Heart left ventricle (tissue), 16 donors: ENCODE data around the gene CLCN6. TPM values are rescaled to one million over a fixed set of nuclear protein-coding genes. Genes with fewer than 3 reads are reported as not detected.

Experiments
- ATAC-seq, 4 donors: fragments of 200-7000 bp; cut with Tn5 transposase; one replicate each; pipeline ENCODE4 v1.9.1; 2020 to 2022; ENCODE audit warnings: moderate library complexity in 4 of 4, mild to moderate bottlenecking in 3 of 4, moderate number of reproducible peaks in 1 of 4
- DNase-seq, 5 donors: peaks; one replicate each; pipeline ENCODE4 v3.0.0-alpha.2; 2020
- H3K27ac ChIP-seq, 12 donors: fragments of 200-600 bp; sonication (generic) in 4 of 12; one replicate each; pipeline versions ENCODE4 v1.5.0 to v1.8.0; 2016 to 2022; ENCODE audit warnings: mild to moderate bottlenecking in 2 of 12
- H3K27me3 ChIP-seq, 9 donors: fragments of 200-600 bp; sonication (generic) in 2 of 9; one replicate each; pipeline versions ENCODE4 v1.5.1 to v1.8.0; 2016 to 2022; ENCODE audit warnings: mild to moderate bottlenecking in 3 of 9
- H3K36me3 ChIP-seq, 9 donors: fragments of 200-600 bp; sonication (generic) in 2 of 9; one replicate each; pipeline versions ENCODE4 v1.5.0 to v1.8.0; 2018 to 2022; ENCODE audit warnings: mild to moderate bottlenecking in 2 of 9
- H3K4me1 ChIP-seq, 12 donors: fragments of 200-600 bp; sonication (generic) in 4 of 12; one replicate each; pipeline versions ENCODE4 v1.5.0 to v1.8.0; 2016 to 2022; ENCODE audit warnings: mild to moderate bottlenecking in 3 of 12
- H3K4me3 ChIP-seq, 12 donors: fragments of 200-600 bp; sonication (generic) in 4 of 12; one replicate each; pipeline versions ENCODE4 v1.5.0 to v1.8.0; 2017 to 2022; ENCODE audit warnings: mild to moderate bottlenecking in 9 of 12, moderate library complexity in 4 of 12
- H3K9me3 ChIP-seq, 12 donors: fragments of 200-600 bp; sonication (generic) in 4 of 12; one replicate each; pipeline versions ENCODE4 v1.5.0 to v1.8.0; 2016 to 2022; ENCODE audit warnings: mild to moderate bottlenecking in 1 of 12
- CTCF ChIP-seq, 12 donors: fragments of 200-600 bp; sonication (generic) in 4 of 12; IDR thresholded peaks; one replicate each; pipeline versions ENCODE4 v1.5.0 to v1.8.0; 2018 to 2022; ENCODE audit warnings: antibody characterized with exemption in 12 of 12, mild to moderate bottlenecking in 5 of 12
- POLR2A ChIP-seq, 2 donors: fragments of 450-650 bp; IDR thresholded peaks; one replicate each; pipeline ENCODE4 v1.6.1; 2017; ENCODE audit warnings: antibody characterized with exemption in 2 of 2, mild to moderate bottlenecking in 2 of 2, moderate library complexity in 2 of 2
- WGBS, 4 donors: extraction: QIAGEN DNeasy Blood & Tissue Kit in 2 of 4; methylation state at CpG; one replicate each; pipeline versions ENCODE4 v1.1.5 to v1.1.7; 2013 to 2018; 5-methylcytosine and 5-hydroxymethylcytosine counted together
- intact Hi-C, 10 donors: fragments of 100-400 bp; cut with DNase I; formaldehyde crosslinking; loops; one replicate each; pipeline versions ENCODE4 v1.11.1 to v1.14.2; 2022
- polyA plus RNA-seq, 2 donors: library from polyadenylated mRNA; stranded (reverse); fragments of 200-250 nt; gene quantifications; one replicate each; pipeline ENCODE4 v1.2.3, GENCODE V29; 2013
- total RNA-seq, 9 donors: library from RNA; depleted of rRNA in 2 of 9; stranded (reverse); fragments of >200 nt in 2 of 9; fragmentation: NEBNext Ultra II Directional in 3 of 9; extraction: Animal tissue kit (Norgen Biotek cat#: 25700) in 3 of 9; gene quantifications; one replicate each; pipeline versions ENCODE4 v1.1.0 to v1.2.4, GENCODE V29; 2016 to 2023
- donor health status: ischemic (EF 13 %, LVEDD 7.1; RV severe dilation, severe dysfunction).
- donor health status: healthy with polysubstance abuse.
- donor health status: DM: no; HTN: yes; CAD: no.
- donor health status: DM: no; HTN: no; CAD: no.
- donor health status: ischemic (EF 25% LVEDD 6.9; RV normal size, moderate dysfunction).
- donor health status: ischemic (EF 25% LVEDD 5.7; RV mildly dilated, moderate dysfunction).
- donor health status: healthy.
- donor health status: DM: yes; HTN: yes; CAD: no.
- donor health status: ischemic (EF 35%, LVEDD 5.7; RV mildly dilated, moderate dysfunction).
- donor health status: nonischemic (EF 11% LVEDD 7.7; RV severe dilation, severe dysfunction).
- donor health status: DM: yes; HTN: yes; CAD: no.
- donor health status: PGD.
- donor health status: ischemic (EF 29% LVEDD 5.4; RV normal size, mild dysfunction).
- donor health status: nonischemic (EF 23%, LVEDD 6.1; RV moderate dilation, normal function).

The CLCN6 gene
- total and polyA plus RNA-seq, 11 donors: 10.2 to 21.5 (median 17.2) TPM

GRCh38 chr1:11806307-11806936 is 431 bp downstream of the CLCN6 start:
- peak in 3 of 5 donors; percentile 41 to 49 (median 46) for DNase-seq
- 0 to 1% (median 1%) methylated on average over 7 to 20 of the region's 20 CpGs for WGBS, 4 donors
- Histone ChIP-seq H3K9me3 (no peaks in the 10 kb centered on the region), H3K27me3 (no peaks in the 10 kb centered on the region), H3K4me3 (peak overlapping the region; percentile 63 to 98 (median 82)), H3K4me1 (peaks cover 14 to 75% (median 48%) of the 10 kb centered on the region in 12 donors), H3K27ac (peak overlapping the region; percentile 97 to 100 (median 99)), H3K36me3 (peaks cover 0 to 47% (median 38%) of the 10 kb centered on the region in 9 donors)
- TF ChIP-seq CTCF (IDR thresholded peaks at IDR 0.05): no peak
- TF ChIP-seq POLR2A (IDR thresholded peaks at IDR 0.05): no peak
- ATAC-seq: peak; percentile 10 to 37 (median 30)
- intact Hi-C loops: loop anchor here in 6 of 10 donors (5.0 to 10.0 kb wide), 3 partner anchors 69 to 532 kb away; partner anchors contain the start of genes AGTRAP (in 5 of the 6) and UBIAD1 (in 1 of the 6)

- DNase-seq: no peak
- TF ChIP-seq CTCF (IDR thresholded peaks at IDR 0.05): no peak
- TF ChIP-seq POLR2A (IDR thresholded peaks at IDR 0.05): no peak
- H3K4me3 ChIP-seq: peak overlapping the region in 9 of 12 donors; percentile 67 to 98 (median 84)
- H3K27me3 ChIP-seq: no peaks in the 10 kb centered on the region
- ATAC-seq: no peak
- no peaks in the 10 kb centered on the region for H3K9me3 ChIP-seq
- peaks cover 14 to 67% (median 44%) of the 10 kb centered on the region in 12 donors for H3K4me1 ChIP-seq
- peaks cover 0 to 50% (median 45%) of the 10 kb centered on the region in 9 donors for H3K36me3 ChIP-seq
- WGBS, 4 donors: 34 to 61% (median 50%) methylated on average over 2 of the region's 2 CpGs
- intact Hi-C loops: loop anchor here in 6 of 10 donors (5.0 to 10.0 kb wide), 3 partner anchors 70 to 532 kb away; partner anchors contain the start of genes AGTRAP (in 5 of the 6) and UBIAD1 (in 1 of the 6)
- peak overlapping the region; percentile 97 to 100 (median 99) for H3K27ac ChIP-seq
Measured at GRCh38 chr1:11807133-11807532, 1.1 kb downstream of the CLCN6 start.

GRCh38 chr1:11813021-11813420 is 7.0 kb downstream of the CLCN6 start:
- H3K4me1 ChIP-seq: peaks cover 0 to 33% (median 9%) of the 10 kb centered on the region in 12 donors
- intact Hi-C loops: no loop called here
- H3K4me3 ChIP-seq: no peak overlapping the region
- peaks cover 3 to 94% (median 75%) of the 10 kb centered on the region in 9 donors for H3K36me3 ChIP-seq
- ATAC-seq (no peak), DNase-seq (no peak)
- 84 to 91% (median 88%) methylated on average over 5 of the region's 5 CpGs for WGBS, 4 donors
- no peaks in the 10 kb centered on the region for H3K9me3 ChIP-seq
- TF ChIP-seq CTCF (IDR thresholded peaks at IDR 0.05): no peak
- TF ChIP-seq POLR2A (IDR thresholded peaks at IDR 0.05): no peak
- no peaks in the 10 kb centered on the region for H3K27me3 ChIP-seq
- no peak overlapping the region for H3K27ac ChIP-seq

DNA sequence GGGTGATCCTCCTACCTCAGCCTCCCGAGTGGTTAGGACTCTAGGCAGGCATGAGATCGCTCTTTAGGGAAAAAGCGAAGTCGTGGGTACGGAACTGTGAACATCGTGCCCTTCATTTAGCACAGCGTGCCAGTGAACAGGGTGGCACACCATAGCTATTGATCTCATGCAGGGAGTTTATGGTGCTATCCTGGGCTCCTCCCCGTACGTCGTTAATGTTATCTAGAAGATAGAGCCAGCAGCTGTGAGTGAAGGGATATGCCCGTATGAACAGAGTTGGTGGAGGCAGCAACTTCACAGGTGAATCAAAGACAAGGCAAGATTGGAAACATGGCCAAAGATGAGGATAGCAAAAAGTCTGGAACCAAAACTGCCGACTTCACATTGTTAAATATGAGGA is 11.2 kb downstream of the CLCN6 start:
- whole genome bisulfite sequencing, 4 donors: 80 to 86% (median 86%) methylated on average over 12 of the region's 12 CpGs
- no peaks in the 10 kb centered on the region for H3K27me3 ChIP-seq
- no peak overlapping the region for H3K4me3 ChIP-seq
- intact Hi-C loops: no loop called here
- DNase-seq: no peak
- peaks cover 0 to 12% (median 0%) of the 10 kb centered on the region in 12 donors for H3K4me1 ChIP-seq
- H3K27ac ChIP-seq: no peak overlapping the region
- H3K9me3 ChIP-seq: no peaks in the 10 kb centered on the region
- no peak for ATAC-seq
- peaks cover 3 to 95% (median 74%) of the 10 kb centered on the region in 9 donors for H3K36me3 ChIP-seq
- TF ChIP-seq POLR2A (IDR thresholded peaks at IDR 0.05): no peak
- no peak for TF ChIP-seq CTCF (IDR thresholded peaks at IDR 0.05)
